GM12864 (cell line): ENCODE measurements around the gene CLEC4E.
A peak's percentile ranks its signal among the peaks of the same experiment; 100 is the strongest.

Source experiments
- DNase-seq: peaks from one replicate; pipeline ENCODE4 v3.0.0-alpha.2; 2011; ENCODE audit warnings: low read depth
- H3K4me3 ChIP-seq: 2 replicates; pipeline ENCODE4 v1.5.1; 2011; ENCODE audit warnings: mild to moderate bottlenecking, low read depth, low read length, control low read depth
- CTCF ChIP-seq: IDR thresholded peaks from 2 replicates; pipeline ENCODE4 v1.5.1; 2011; ENCODE audit warnings: low read depth, mild to moderate bottlenecking, moderate library complexity, low read length, control low read depth, inconsistent platforms; ENCODE audit errors: missing control alignments

CLEC4E gene

DNA sequence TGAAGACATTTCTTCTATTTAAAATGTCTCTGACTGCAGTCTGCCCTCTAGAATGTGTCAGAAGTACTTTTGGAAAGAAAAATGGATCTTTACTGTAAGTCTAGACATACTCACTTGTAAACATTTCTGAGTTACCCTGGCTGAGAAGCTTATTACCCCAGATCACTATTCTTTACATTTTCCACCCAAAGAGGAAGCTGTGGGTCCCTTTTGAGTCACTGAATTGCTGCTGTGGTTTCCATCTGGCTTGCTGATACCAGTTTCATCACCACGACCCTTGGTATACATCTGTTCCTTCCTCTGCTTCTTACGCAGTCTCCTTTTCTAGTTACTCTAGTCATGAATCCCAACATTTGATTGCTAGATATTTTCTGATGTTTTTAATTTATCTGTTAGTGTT lies 47.6 kb downstream of the CLEC4E start:
- peak; percentile 75 for DNase-seq
- H3K4me3 ChIP-seq: no peak overlapping the region
- TF ChIP-seq CTCF: no peak

- DNase-seq: no peak
- H3K4me3 ChIP-seq: no peak overlapping the region
- no peak for TF ChIP-seq CTCF
These were observed 48.8 kb downstream of the CLEC4E start for GRCh38 chr12:8491646-8492530.
